Inflammatory macrophage treated with lipopolysaccharide for 1 hour (primary cell): ENCODE results near the gene EPG5.
"Not testable (repeated sequence)": the region's sequence is repeated elsewhere in the genome, so short reads cannot be mapped to it uniquely, and the experiment has no call there.

Experiments used
- DNase-seq, 2 donors: peaks; one replicate each; pipeline ENCODE4 v3.0.0-alpha.2; 2020 to 2022

Gene EPG5

DNA sequence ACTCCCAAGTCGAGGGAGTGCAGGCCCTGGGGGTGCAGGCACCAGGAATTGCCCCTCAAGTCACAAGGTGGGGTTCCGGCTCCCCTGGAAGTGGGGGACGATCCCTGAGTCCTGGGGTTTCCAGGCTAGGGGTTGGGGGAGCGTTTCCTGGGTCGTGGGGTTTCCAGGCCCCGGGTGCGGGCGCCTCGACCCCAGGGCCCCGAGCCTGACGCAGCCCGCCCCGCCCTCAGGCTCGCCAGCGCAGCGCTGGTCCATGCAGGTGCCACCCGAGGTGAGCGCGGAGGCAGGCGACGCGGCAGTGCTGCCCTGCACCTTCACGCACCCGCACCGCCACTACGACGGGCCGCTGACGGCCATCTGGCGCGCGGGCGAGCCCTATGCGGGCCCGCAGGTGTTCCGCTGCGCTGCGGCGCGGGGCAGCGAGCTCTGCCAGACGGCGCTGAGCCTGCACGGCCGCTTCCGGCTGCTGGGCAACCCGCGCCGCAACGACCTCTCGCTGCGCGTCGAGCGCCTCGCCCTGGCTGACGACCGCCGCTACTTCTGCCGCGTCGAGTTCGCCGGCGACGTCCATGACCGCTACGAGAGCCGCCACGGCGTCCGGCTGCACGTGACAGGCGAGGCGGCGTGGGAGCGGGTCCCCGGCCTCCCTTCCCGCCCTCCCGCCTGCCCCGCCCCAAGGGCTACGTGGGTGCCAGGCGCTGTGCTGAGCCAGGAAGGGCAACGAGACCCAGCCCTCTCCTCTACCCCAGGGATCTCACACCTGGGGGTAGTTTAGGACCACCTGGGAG is 129.7 kb downstream of the EPG5 start:
- DNase-seq: peak; percentile 55 to 60

- DNase-seq: peak in 1 of 2 donors; percentile 48
These were observed 130.6 kb downstream of the EPG5 start for GRCh38 chr18:45836242-45837205.

DNA sequence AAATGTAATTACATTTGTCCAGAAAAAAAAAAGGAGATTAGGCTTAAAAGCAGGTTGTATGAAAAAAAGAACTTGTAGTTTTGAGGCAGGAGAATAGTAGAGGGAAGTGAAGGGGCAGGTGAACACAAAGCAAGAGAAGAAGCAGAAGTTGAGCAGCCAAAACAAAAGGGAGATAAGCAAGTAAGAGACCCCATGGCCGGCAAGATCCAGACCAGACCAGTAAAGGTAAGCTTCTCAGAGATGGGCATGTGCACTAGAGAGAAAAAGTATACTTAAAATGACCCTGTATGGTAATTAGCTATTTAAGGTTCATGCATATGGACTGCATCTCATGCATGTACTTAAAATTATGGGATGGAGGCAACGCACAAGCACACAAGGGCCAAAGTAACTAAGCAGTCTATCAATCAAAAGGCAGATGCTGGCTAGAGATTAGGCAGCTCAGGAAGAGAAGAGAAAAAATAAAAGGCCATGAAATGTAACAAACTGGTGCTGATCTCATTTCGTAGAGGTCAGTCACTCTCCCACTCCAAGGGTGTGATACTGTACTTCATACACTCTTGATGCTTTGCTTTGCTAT is 132.0 kb downstream of the EPG5 start:
- no peak for DNase-seq

DNA sequence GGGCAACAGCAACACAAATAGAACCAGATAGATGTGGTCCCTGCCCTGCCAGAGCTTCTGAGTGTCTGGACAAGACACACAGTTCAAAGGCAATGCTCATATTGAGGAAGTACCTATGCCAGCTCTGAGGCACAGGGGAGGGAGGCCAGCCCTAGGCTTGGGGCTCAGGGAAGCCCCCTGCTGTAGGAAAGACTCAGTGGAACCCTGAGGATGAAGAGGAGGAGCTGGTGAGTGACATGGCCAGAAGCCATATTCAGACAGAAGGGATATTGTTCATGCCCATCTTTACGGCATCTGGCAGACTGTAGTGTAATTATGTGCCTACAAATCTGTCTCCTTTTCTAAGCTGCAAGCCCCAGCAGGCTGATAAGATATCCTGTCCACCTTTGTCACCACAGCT is 132.8 kb downstream of the EPG5 start:
- DNase-seq: no peak

DNA sequence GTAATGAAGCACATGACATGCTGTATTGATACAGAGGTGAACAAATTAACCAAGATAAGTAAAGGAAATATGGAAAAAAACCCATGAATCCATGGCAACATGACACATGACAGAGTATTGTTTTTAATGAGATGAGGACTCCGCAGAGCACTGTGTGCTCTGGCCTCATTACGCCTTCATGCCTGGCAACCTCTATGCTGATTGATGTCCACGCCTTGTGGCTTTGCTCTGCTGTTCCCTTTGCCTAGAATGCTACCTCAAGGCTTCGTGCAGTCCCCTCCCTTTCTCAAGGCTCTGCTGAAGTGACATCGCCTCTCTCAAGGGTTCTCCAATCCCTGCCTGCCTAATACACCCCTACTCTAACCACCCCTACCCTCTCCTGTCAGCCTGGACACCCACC is 133.3 kb downstream of the EPG5 start:
- no peak for DNase-seq

DNA sequence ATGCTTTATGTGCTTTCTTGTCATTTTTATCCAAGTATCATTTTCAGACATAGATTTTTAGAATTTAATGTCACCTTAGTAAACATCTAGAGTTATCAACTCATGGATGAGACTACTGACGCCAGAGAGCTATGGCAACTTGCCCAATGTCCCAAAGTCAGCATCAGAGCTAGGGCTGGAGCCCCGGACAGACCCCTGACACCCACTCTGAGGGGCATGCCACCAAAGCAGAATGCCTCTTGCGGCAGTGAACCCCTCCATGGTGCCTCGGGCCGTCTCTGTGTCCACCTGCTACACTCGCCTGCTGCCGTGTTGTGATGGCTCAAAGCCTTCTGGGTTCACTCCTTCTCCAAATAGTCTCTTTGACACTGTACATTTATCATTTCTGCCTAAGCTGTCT is 136.2 kb downstream of the EPG5 start:
- DNase-seq: no peak

- no peak for DNase-seq
These were observed 137.3 kb downstream of the EPG5 start for GRCh38 chr18:45829855-45830254.

- DNase-seq: peak; percentile 67 to 83
These were observed 138.0 kb downstream of the EPG5 start for GRCh38 chr18:45828917-45829811.

DNA sequence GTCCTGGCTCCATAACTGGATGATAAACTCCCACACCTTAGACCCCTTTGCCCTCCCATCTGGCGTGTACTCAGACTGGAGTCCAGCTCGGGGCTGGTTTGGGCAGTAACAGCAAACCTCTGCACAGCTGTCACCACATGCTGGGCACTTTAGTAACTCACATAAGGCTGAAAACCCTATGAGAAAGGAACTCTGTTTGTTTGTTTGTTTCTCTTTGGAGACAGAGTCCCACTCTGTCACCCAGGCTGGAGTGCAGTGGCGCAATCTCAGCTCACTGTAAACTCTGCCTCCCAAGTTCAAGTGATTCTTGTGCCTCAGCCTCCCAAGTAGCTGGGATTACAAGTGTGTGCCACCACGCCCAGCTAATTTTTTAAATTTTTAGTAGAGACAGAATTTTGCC is 140.4 kb downstream of the EPG5 start:
- peak in 1 of 2 donors; percentile 61 for DNase-seq

DNA sequence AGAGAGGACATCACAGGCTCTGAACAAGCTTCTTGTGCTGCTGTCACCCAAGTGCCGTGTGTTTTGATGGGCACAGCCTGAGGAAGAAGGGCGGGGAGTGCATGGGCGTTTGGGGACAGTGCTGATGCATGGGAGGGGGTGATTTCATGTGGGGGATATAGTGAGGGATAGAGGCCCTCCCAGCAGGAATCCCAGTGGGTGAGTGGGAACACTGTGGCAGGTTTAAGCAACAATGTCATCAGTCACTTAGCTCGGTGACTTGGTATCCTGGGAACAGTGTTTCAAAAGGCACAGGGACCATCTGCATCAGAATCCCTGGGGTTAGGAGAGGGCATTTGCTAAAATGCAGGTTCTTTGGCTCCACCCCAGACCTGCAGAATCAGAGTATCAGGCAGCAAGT is 141.0 kb downstream of the EPG5 start:
- DNase-seq: peak in 1 of 2 donors; percentile 83

DNA sequence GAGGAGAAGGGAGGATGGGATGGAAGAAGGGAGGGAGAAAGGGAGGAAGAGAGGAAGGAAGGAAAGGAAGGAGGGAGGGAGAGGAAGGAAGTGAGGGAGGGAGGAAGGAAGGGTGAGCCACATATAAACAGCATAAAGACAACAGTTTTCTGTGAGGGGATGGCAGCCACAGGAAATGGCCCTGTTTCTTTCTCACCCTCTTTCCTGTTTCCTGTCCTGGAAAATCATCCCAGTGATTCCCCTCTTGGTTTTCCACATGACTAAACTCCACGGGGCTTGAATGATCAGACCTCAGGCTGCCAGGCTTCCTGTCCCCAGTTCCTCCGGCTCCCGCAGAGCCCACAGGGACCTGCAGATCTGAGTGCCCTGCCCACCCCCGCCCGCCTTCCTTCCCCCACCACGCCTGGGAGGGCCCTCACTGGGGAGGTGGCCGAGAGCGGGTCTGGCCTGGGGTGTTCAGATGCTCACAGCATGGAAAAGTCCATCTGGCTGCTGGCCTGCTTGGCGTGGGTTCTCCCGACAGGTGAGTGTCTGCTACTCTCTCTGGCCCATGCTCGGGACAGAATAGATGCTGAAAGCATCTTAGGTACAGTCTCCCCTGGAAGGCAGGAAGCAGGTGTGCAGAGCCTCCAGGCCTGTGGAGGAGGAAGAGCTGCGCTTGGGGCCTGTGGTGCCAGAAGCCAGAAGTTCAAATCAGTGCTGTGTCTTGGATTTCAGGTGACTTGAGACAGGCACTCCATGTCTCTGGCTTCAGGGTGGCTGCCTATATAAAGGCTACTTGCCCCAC is 141.7 kb downstream of the EPG5 start, which contains the start of gene SIGLEC15:
TSS of gene SIGLEC15 (plus strand) at position 418 of the 787 bp plus-strand sequence. CDS start at position 472, 54 bp downstream.
- DNase-seq: peak; percentile 28 to 82

GRCh38 chr18:45821711-45822110 is 145.4 kb downstream of the EPG5 start:
- peak in 1 of 2 donors; percentile 58 for DNase-seq

DNA sequence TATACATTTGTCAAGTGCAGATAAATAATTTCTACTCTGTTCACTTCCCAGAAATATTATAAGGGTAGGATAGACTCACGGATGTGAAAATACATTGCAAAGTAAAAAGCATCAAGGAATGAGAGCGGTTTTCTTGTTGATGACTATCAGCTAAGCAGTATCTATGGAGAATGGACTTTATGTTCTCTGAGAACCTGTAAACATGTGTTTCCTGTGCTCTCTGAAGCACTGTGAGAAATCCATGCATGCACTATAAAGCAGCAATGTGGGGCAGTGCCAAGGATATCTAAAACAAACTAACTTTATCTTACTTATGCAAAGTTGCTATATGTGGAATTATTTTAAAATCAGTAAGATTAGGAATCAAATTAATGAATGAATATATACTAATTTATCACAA is 146.1 kb downstream of the EPG5 start:
- no peak for DNase-seq

DNA sequence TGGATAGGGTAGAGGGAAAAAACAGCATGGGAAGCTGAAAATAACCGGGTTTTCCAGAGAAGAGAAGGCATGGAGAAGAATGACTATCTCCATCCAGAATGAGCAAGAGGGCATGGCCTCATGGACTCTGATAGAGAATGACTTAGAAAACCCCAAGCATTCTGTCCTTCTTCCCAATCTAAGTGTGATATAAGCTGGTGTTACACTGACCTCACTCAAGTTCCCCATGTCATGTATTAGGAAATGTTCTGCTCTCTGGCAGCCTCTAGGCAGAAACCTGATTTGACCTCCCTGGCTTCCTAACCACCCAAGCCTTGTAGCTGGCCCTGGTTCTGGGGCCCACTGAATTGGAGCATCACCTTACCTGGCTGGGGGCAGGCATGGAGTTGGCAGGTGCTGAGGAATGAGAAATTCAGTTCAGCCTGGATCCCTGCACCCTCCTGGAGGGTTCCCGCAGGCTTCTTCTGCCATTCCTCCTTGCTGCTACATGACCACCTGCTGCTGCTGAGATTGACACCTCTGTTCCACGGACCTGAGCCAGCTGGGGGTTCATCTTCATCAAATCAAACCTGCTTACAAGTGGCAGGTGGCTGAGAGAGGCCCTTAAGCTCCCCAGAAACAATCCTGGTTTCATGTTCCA is 146.9 kb downstream of the EPG5 start:
- peak; percentile 77 to 95 for DNase-seq

DNA sequence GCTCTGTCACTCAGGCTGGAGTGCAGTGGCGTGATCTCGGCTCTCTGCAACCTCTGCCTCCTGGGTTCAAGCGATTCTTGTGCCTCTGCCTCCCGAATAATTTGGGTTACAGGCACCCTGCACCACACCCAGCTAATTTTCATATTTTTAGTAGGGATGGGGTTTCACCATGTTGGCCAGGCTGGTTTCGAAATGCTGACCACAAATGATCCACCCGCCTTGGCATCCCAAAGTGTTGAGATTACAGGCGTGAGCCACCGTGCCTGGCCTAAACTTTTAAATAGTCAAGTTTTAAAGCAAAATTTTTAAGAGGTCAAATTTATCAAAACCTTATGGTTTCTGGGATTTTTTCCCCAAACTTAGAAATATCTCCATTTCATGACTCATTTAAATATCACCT is 148.4 kb downstream of the EPG5 start:
- DNase-seq: peak; percentile 62 to 67

DNA sequence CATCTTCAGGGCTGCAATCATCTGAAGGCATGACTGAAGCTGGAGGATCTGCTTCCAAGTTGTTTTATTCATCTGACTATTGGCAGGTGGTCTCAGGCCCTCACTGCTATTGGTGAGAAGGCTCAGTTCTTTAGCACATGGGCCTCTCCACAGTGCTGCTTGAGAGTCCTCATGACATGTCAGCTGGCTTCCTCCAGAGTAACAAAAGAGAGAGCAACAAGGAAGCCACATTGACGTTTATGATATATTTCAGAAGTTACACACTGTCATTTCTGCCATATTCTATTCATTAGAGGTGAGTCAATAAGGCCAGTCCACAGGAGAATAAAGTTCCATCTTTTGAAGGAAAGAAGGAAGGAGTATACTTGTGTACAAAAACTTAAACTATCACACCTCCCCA is 149.6 kb downstream of the EPG5 start:
- DNase-seq: no peak

GRCh38 chr18:45814733-45815132 is 152.4 kb downstream of the EPG5 start:
- DNase-seq: not testable (repeated sequence)

- DNase-seq: peak; percentile 50 to 83
These were observed 160.0 kb downstream of the EPG5 start for GRCh38 chr18:45807144-45807543.

GRCh38 chr18:45806226-45806625 is 160.9 kb downstream of the EPG5 start:
- peak; percentile 48 to 92 for DNase-seq

DNA sequence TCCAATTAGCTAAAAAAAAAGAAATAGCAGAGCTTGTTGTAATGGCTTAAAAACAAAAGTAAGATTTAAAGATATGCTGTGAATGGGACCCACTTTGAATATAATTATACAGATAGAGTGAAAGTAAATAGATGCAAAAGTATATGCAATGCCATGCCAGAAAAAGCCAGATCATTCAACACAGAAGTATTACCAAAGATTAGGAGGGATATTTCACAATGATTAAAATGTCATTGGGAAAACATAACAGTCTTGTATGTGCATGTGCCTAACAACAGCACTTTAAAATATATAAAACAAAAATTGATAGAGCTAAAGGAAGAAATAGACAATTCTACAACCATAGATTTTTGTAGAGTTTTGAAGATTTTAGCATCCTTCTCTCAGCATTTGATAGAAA is 161.6 kb downstream of the EPG5 start:
- DNase-seq: peak; percentile 46 to 75
